AG04449 (cell line): ENCODE measurements around the gene ZNF516.

Experiments used
- CTCF ChIA-PET: fragments of 350-600 bp; formaldehyde crosslinking; extraction: SDS; loops from one replicate; lab custom pipeline; 2021; ENCODE audit warnings: antibody characterized with exemption; lab: Yijun Ruan, JAX
- POLR2A ChIA-PET: fragments of 400-600, 350-600 bp; formaldehyde crosslinking; extraction: SDS; loops from one replicate; lab custom pipeline; 2020; ENCODE audit warnings: antibody characterized with exemption, inconsistent platforms; lab: Yijun Ruan, JAX
- DNase-seq: peaks from one replicate; pipeline ENCODE4 v3.0.0-alpha.2; 2010; ENCODE audit warnings: low read depth, low spot score
- H3K4me3 ChIP-seq: 2 replicates; pipeline ENCODE4 v1.5.1; 2011; ENCODE audit warnings: low read depth, mild to moderate bottlenecking, control low read depth, low read length
- CTCF ChIP-seq: IDR thresholded peaks from one replicate; pipeline ENCODE4 v1.5.1; 2011; ENCODE audit warnings: mild to moderate bottlenecking, moderate library complexity, low read length, control low read depth, inconsistent platforms; ENCODE audit not compliant: insufficient read depth; ENCODE audit errors: missing control alignments

Gene ZNF516

GRCh38 chr18:76407681-76408080 is 87.4 kb downstream of the ZNF516 start:
- DNase-seq: no peak
- no peak overlapping the region for H3K4me3 ChIP-seq
- CTCF ChIA-PET: interaction anchor here (0.6 to 4.1 kb wide), 5 partner anchors 8 to 212 kb away, joined by 3 to 37 read pairs (median 3); no protein-coding TSS in a partner anchor
- POLR2A ChIA-PET: no interaction called here
- no peak for TF ChIP-seq CTCF

- ChIA-PET CTCF (no interaction called here), POLR2A (interaction anchor here (0.6 kb wide), 1 partner anchor 294 kb away, joined by 3 read pairs; no protein-coding TSS in a partner anchor)
- H3K4me3 ChIP-seq: no peak overlapping the region
- no peak for DNase-seq
- TF ChIP-seq CTCF: no peak
These were observed 88.3 kb downstream of the ZNF516 start for GRCh38 chr18:76406791-76407190.

GRCh38 chr18:76405681-76406356 is 89.2 kb downstream of the ZNF516 start:
- DNase-seq: no peak
- ChIA-PET POLR2A (interaction anchor here (0.6 kb wide), 1 partner anchor 295 kb away, joined by 3 read pairs; no protein-coding TSS in a partner anchor), CTCF (interaction anchor here (1.1 to 1.7 kb wide), 2 partner anchors 11 to 304 kb away, joined by 3 to 5 read pairs; no protein-coding TSS in a partner anchor)
- H3K4me3 ChIP-seq: no peak overlapping the region
- TF ChIP-seq CTCF: peak; percentile 33

GRCh38 chr18:76405280-76405679 is 89.8 kb downstream of the ZNF516 start:
- no peak overlapping the region for H3K4me3 ChIP-seq
- TF ChIP-seq CTCF: no peak
- DNase-seq: no peak
- CTCF ChIA-PET: interaction anchor here (0.6 to 1.7 kb wide), 3 partner anchors 10 to 304 kb away, joined by 3 to 5 read pairs (median 3); no protein-coding TSS in a partner anchor
- POLR2A ChIA-PET: no interaction called here

GRCh38 chr18:76404345-76404831 is 90.7 kb downstream of the ZNF516 start:
- DNase-seq: no peak
- H3K4me3 ChIP-seq: no peak overlapping the region
- TF ChIP-seq CTCF: no peak
- CTCF ChIA-PET: interaction anchor here (1.7 kb wide), 1 partner anchor 305 kb away, joined by 5 read pairs; no protein-coding TSS in a partner anchor
- POLR2A ChIA-PET: no interaction called here

GRCh38 chr18:76402026-76402990 is 92.7 kb downstream of the ZNF516 start:
- CTCF ChIA-PET: interaction anchor here (1.7 to 8.1 kb wide), 2 partner anchors 282 to 308 kb away, joined by 4 to 176 read pairs; no protein-coding TSS in a partner anchor

More at GRCh38 chr18:76402026-76402990, 92.7 kb downstream of the ZNF516 start:
- POLR2A ChIA-PET: no interaction called here
- no peak for TF ChIP-seq CTCF
- no peak for DNase-seq
- H3K4me3 ChIP-seq: no peak overlapping the region
